Epithelial cell of proximal tubule (primary cell): ENCODE results near the gene TBC1D1. TPM values are rescaled to one million over a fixed set of nuclear protein-coding genes. Genes with fewer than 3 reads are reported as not detected.

ENCODE experiments used
- DNase-seq: peaks from one replicate; pipeline ENCODE4 v3.0.0-alpha.2; 2011; ENCODE audit warnings: low read depth
- H3K4me3 ChIP-seq: 2 replicates; pipeline ENCODE4 v1.5.1; 2011; ENCODE audit warnings: low read depth, mild to moderate bottlenecking, low read length
- total RNA-seq: library from RNA; depleted of rRNA; stranded (reverse); fragments of >200 nt; gene quantifications from 2 replicates; pipeline ENCODE4 v1.2.3, GENCODE V29; 2015
- TF ChIP-seq, protein P1 (sequence below): conservative IDR thresholded peaks from 2 replicates; pipeline ENCODE4 v1.5.1; 2012; ENCODE audit warnings: low read depth, mild to moderate bottlenecking, low read length

Gene TBC1D1
- total RNA-seq, 1 donor from 2014 or later = 157 TPM

DNA sequence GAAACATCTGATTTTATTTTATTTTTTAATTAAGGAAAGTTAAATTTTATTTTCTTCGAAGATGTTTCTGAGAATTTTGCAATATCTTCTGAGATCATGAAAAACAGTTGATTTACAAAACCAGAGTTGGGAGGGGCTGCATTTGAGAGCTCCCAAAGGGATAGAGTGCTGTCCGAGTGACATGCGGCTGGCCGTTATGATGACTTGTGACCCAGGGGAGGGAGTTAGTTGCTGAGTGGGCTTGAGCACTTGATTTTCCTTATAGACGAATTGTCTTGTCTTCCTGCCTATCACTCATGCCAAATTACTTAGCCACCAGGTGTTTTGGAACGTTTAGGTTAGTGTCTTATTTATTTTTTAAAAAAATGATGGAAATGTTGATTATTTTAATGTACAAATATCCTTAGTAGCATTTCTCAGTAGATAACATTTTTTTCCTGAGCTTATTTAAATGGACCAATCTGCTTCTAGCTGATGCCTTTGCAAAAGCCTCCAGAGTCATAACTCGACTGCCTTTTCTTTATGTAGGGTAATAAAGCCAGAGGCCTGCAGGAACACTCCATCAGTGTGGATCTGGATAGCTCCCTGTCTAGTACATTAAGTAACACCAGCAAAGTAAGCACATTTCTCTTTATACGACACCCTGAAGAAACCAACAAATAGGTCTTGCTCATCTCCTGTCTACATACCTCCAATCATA is 154.6 kb downstream of the TBC1D1 start:
- no peak overlapping the region for H3K4me3 ChIP-seq
- no peak for DNase-seq
- TF ChIP-seq, protein P1, sequence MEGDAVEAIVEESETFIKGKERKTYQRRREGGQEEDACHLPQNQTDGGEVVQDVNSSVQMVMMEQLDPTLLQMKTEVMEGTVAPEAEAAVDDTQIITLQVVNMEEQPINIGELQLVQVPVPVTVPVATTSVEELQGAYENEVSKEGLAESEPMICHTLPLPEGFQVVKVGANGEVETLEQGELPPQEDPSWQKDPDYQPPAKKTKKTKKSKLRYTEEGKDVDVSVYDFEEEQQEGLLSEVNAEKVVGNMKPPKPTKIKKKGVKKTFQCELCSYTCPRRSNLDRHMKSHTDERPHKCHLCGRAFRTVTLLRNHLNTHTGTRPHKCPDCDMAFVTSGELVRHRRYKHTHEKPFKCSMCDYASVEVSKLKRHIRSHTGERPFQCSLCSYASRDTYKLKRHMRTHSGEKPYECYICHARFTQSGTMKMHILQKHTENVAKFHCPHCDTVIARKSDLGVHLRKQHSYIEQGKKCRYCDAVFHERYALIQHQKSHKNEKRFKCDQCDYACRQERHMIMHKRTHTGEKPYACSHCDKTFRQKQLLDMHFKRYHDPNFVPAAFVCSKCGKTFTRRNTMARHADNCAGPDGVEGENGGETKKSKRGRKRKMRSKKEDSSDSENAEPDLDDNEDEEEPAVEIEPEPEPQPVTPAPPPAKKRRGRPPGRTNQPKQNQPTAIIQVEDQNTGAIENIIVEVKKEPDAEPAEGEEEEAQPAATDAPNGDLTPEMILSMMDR = no peak

DNA sequence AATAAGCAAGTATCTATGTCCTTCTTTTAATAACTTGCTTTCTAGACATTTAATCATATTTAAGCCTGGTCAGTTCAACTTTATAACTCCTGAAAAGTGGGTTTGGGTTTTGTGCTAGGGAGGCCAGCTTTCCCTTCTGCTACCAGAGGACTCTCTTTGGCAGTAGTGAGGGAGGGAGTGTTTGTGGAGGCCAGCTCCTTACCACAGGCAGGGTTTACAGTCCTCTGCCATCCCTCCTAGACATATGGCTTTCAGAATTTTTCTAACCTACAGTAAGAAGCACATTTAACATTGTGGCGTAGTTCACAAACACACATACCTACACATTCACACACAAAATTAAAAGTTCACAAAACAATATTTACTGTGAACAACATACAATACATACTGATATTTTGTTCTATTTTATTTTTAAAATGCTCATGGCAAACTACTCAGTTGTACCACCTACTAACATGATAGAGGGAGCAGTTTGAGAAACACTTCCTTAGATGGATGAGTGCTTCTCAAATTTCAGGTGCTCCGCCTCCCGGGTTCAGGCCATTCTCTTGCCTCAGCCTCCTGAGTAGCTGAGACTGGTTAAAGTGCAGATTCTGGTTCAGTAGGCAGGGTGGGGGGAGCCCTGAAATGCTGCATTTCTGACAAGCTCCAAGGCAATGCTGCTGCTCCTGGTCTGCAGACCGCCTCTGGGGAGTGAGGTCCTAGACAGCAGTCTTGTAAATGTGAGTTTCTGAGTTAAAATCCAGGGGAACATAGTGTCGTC is 156.0 kb downstream of the TBC1D1 start:
- DNase-seq = no peak

DNA sequence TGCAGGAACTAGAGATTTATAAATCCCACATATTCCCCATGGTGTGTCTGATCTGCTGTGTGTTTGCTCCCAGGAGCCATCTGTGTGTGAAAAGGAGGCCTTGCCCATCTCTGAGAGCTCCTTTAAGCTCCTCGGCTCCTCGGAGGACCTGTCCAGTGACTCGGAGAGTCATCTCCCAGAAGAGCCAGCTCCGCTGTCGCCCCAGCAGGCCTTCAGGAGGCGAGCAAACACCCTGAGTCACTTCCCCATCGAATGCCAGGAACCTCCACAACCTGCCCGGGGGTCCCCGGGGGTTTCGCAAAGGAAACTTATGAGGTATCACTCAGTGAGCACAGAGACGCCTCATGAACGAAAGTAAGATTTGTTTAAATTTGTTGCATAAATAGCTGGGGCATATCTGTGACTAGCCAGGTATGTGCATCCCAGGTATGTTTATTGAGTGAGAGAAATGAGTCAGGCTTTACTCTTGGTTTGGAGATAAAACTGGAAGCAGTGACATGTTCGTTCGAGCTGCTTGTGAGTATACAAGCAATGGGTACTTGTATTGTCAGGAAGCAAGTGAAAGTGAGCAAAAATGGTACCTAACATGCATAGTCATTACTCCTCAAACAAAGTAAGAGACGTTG is 158.8 kb downstream of the TBC1D1 start:
- H3K4me3 ChIP-seq = no peak overlapping the region
- no peak for DNase-seq

More for the DNA sequence above, 156.0 kb downstream of the TBC1D1 start:
- TF ChIP-seq, protein P1 = no peak
- H3K4me3 ChIP-seq = no peak overlapping the region

DNA sequence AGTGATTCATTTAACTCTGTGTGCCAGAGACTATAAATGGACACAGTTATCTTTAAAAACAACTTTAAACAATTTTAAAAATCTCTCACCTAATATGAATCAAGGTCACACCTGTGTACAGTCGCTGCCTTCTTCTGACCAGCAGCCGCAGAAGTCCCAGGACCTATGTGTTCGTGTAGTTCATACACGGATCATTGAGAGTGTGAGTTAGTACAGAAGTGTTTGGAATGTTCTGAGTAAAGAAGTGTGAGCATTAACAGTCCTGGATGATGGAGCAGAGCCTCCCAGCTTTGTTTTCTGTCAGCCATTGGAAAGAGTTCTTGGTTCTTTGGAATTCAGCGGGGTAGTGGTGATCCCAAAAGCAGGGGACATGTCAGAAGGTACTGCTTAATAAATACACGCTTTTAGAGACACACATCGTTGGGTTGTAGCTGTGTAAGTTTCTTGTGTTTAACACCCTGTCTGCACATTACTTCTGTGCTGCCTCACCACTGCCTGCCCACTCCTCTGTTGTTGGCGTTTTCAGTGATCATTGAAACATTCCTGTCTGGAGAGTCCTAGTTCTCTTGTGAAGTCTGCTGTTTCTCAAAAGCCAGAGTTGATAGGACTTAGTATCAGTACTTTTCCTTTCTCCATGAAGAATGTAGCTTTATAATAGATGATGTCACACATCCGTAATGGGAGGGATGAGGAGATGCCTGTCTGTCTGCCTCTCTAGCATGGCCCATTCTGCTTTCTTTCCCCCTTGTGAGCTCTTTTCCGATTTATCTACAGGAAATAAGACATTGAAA is 159.9 kb downstream of the TBC1D1 start:
- no peak overlapping the region for H3K4me3 ChIP-seq
- TF ChIP-seq, protein P1 = no peak
- no peak for DNase-seq

More for the DNA sequence above, 158.8 kb downstream of the TBC1D1 start:
- TF ChIP-seq, protein P1 = no peak

DNA sequence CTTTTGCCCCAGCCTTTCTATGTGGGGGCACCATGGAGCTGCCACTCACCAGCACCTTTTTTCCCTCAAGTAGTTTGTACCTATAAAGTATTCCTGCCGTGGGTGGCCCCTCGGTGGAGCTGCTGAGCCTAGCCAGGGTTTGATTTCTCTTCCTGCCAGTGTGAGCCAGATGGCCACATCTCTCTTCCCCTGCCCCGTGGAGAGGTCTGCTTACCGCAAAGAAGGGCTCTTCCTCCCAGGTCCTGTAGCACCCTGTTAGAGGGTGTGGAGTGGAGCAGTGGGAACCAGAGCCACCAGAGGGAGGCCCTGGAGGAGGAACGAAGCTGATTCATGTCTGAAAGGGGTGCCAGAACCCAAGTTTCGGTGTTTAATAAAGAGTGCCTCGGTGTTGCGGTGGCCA is 164.7 kb downstream of the TBC1D1 start:
- no peak for DNase-seq
- H3K4me3 ChIP-seq = no peak overlapping the region
- TF ChIP-seq, protein P1 = no peak

DNA sequence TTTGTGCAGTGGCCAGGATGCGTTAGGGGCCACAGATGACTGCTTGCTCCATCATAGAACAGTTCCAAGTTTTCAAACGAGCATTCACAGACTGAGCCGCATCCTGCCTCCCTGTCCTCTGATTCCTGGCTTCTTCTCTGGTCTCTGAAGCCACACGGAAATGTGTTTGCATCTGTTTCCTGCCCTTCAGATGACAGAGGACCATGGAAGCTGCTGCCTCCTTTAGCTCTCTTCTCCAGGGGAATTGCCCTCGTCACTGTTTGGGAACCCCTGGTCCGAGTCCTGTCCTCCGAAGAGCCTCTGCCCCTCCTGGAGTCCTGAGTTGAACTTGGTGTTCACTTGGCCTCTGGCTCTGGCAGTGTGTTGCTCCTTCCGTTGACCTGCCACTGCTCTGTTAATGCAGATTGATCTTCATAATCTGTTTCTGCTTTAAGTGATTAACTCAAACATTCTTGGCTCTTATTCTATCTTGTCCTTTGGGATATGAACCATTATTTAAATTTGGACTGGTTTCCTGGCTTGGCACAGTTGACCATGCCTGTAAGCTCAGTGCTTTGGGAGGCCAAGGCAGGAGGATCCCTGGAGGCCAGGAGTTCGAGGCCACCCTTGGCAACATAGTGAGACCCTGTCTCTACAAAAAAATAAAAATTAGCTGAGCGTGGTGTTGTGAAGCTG is 165.3 kb downstream of the TBC1D1 start:
- TF ChIP-seq, protein P1 = no peak
- H3K4me3 ChIP-seq = no peak overlapping the region
- no peak for DNase-seq
